GM23248 (cell line): Measurements from ENCODE around the gene UBIAD1.

Experiments
- EZH2 ChIP-seq: fragments of 200-600 bp; sonication (generic); IDR thresholded peaks from 2 replicates; pipeline ENCODE4 v1.6.1; 2018; ENCODE audit warnings: antibody characterized with exemption, mild to moderate bottlenecking; ENCODE audit not compliant: insufficient read depth, poor library complexity, severe bottlenecking
- EZH2phosphoT487 ChIP-seq: fragments of 200-600 bp; sonication (generic); IDR thresholded peaks from 2 replicates; pipeline ENCODE4 v1.6.1; 2018; ENCODE audit warnings: antibody characterized with exemption, moderate library complexity, mild to moderate bottlenecking, low read depth; ENCODE audit not compliant: insufficient read depth

GRCh38 chr1:11238311-11238710, 34.7 kb upstream of the UBIAD1 start:
- TF ChIP-seq EZH2, result no peak
- no peak for TF ChIP-seq EZH2phosphoT487
